SKM-1 (cell line): ENCODE data around the gene IRF2.
"Not testable (repeated sequence)": the region's sequence is repeated elsewhere in the genome, so short reads cannot be mapped to it uniquely, and the experiment has no call there.

Experiments used
- DNase-seq: peaks from one replicate; lab custom pipeline; 2025; ENCODE audit not compliant: unreplicated experiment; lab: John Stamatoyannopoulos, UW

IRF2 gene

DNA sequence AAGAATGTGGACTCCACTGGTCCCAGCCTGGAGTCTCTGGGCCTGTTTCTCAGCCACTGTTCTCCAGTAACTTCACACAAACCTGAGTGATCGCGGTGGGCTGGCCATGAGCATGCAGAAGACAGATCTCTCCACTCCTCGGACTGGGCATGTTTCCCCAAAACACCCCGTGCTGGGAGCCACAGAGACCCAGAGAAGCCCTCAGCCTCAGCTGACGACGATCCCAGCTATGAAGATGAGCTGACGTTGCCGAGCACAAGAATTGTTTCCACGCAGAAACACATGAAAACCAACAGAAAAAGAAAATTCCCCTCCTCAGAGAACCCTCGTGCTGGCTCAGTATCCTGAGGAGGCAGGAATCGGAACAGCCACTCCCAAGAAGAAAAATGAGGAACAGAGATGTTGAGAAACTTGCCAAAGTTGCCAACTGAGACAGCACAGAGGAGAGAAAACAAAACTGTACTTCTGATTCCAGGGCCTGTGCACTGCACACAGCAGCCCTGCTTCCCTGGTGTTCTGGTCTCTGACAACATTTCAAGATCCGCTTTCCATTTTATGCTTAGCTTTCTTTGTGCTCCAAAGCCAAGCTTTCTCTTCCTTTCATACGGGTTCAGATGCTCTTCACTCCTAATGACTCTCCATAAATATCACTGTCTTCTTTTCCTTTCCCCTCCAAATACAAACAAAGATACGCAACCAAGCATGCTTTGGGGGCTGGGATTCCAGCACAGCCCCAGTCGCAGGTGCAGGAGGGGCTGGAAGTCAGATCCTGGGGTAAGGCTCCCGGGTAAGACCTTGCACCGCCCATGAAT is 81.4 kb downstream of the IRF2 start:
- DNase-seq: peak; percentile 23

GRCh38 chr4:184392316-184392715 is 82.0 kb downstream of the IRF2 start:
- DNase-seq: no peak

DNA sequence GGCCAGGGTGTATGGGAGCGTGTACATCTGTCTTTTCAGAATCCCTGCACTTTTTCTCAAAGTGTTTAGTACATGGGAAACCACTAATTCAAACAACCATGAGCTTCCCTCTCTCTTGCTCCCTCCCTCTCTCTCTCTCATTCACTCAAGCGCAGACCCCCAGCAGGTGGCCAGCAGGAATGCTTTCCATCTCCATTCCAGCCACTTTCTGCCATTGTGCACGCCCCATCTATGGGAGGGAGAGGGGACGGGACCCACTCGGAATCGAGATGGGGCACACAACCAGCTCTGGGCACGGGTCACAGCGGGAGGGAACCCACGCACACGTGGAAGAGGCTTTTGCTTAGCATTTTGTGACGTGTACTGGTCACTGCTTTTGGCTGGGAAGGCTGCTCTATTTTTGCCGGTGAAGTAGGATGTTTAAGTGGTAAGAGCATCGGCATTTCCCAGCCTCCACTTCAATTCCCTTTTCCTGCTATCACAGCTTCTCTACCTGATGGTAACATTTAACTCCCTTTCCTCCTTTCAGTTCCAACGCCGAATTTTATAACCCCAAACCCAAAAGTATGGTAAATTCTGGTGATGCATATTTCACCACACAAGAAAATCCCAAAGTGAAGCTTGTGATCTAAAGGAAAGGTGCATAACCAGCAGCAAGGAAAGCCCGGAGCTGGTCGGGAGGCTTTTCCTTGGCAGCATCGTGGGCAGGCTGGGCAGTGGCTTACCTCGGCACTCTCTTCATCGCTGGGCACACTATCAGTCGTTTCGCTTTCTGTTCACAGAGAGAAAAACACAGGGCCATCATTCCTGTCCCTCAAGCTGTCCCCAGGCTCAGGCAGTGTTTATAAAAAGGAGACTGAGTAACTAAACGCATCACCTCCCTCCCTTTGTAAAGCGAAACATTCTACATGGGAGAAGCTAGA is 84.1 kb downstream of the IRF2 start:
- DNase-seq: no peak

GRCh38 chr4:184388106-184388505 is 86.2 kb downstream of the IRF2 start:
- no peak for DNase-seq

DNA sequence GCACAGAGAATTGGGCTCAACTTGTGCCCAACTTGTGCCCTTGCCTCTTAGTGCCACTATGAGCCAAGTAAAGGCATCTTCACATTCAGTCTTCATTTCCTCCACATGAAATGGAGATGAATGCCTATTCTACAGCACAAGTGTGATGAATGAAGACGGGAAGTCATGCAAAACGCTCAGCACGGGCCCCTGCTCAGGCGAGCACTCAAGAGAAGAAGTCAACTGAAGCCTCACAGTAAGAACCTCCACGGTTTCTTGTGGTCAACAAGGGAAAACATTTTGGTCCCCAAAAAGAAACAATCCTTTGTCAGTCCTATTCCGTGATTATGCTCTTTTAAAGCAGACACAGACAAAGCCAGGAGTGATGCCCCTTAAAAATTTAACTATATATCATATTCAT is 87.0 kb downstream of the IRF2 start:
- no peak for DNase-seq

DNA sequence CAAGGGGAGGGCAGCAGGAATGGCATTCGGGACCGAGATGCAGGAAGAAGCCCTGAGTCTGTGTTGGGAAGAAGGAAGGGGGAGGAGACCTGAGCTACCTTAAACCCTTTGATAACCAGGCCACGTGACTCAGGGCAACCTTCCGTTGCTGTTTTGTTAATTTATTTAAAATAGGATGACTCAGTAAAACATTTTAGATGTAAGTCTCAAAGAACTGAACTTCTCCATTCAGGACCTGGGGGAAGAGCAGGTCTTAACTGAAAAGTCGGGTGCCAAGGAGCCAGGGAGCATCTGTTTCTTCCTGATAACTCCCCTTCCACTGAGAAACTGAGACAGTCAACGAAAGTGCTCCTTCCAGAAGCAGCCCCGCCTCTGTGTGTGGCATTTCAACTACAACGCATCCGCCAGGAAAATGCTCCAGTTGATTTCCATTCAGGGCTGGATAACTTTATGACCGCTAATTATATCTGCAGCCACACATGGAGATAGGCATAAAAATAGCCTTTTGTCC is 88.0 kb downstream of the IRF2 start:
- DNase-seq: no peak

- no peak for DNase-seq
Observed at GRCh38 chr4:184385705-184386141, 88.6 kb downstream of the IRF2 start.

GRCh38 chr4:184384810-184385557 is 89.4 kb downstream of the IRF2 start:
- no peak for DNase-seq

- DNase-seq: peak; percentile 70
Observed at GRCh38 chr4:184384056-184384809, 90.1 kb downstream of the IRF2 start.

DNA sequence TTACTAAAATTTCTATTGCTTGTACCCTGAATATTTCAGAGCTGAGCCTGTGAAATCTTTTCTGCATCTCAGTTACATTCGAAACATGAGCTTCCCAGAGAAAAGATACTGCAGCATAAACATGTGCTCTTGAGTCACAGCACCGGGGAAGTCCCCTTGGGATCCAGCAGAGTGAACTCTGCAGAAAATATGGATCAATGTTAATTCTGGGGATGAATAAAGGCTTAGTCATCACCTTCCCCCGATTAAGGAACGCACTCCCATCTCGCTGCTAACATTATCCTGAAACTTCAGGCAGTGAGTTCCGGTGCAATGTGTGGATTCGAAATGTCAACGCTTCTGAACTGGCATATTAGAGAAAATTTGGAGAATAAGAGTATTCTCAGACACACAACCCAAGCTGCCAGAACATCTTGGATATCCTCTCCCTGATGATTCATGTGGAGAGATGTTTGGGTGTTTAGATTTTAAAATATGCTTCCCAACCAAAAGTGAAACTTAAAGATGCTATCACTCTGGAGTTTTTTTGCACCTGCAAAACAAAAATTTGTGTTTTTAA is 90.8 kb downstream of the IRF2 start:
- no peak for DNase-seq

- no peak for DNase-seq
Observed at GRCh38 chr4:184382189-184382846, 92.0 kb downstream of the IRF2 start.

- no peak for DNase-seq
Observed at GRCh38 chr4:184380707-184381106, 93.6 kb downstream of the IRF2 start.

GRCh38 chr4:184380214-184380613 is 94.1 kb downstream of the IRF2 start:
- DNase-seq: not testable (repeated sequence)

GRCh38 chr4:184376923-184377322 is 97.4 kb downstream of the IRF2 start:
- no peak for DNase-seq

DNA sequence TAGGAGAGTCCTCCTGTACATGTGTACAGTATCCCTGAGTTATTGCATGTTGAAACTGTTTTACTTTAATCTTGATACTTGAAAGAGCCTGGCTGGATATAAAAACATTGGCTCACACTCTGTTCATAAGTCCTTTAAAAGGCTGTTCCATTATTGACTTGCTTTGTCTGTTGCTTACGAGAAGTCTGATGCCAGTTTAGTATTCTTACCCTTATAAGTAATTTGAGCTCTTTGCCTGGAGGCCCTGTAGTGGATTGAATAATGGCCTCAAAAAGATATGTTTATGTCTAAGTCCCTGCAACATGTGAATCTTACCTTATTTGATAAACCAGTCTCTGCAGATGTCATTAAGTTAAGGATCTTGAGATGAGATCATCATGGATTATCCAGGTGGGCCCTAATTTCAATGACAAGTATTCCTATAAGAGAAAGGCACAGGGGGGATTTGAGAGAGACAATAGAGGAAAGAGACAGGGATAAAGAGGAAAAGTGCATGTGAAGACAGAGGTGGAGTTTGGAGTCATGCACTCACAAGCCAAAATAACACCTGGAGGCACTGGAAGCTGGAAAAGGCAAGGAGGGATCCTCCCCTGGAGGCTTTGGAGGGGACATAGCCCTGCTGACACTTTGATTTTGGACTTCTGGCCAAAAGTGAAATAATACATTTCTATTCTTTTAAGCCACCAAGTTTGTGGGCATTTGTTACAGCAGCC is 98.1 kb downstream of the IRF2 start:
- no peak for DNase-seq

- DNase-seq: not testable (repeated sequence)
Observed at GRCh38 chr4:184375623-184376022, 98.7 kb downstream of the IRF2 start.

DNA sequence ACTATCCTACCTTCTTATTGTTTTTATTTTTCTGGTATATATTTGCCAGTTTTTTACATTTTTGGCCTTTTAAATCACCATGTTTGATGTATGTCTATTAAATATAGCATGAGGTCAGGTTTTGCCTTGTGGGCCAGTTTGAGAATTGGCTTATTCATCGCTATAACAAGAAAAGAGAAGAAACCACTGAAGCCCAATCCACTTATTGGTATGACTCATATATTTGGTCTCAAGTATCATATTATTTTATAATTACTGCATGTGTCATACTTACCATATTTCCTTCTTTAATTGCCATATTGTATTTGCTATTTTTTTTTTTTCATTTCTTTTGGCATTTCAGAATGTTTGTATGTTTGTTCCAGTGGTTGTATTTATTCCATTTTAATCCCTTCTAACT is 99.3 kb downstream of the IRF2 start:
- DNase-seq: no peak

- no peak for DNase-seq
Observed at GRCh38 chr4:184373886-184374405, 100.4 kb downstream of the IRF2 start.

DNA sequence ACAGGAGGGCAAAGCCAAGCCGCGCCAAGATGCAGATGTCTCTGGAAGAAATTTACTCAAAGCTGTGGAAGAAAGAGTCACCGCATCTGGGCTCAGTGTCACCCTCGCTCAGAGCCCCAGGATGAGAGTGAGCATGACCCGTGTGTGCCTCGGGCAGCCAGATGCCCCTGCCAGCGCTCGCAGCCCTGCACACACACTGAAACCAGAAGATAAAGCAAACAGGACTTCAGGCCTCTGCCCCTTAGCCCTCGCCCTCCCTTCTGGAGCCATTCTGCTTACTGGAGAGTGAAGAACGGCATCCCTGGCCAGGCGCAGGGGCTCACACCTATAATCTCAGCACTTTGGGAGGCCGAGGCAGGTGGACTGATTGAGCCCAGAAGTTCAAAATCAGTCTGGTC is 103.0 kb downstream of the IRF2 start:
- DNase-seq: no peak
